Breast epithelium (tissue), 4 donors: ENCODE measurements around the gene IRX6. TPM values are rescaled to one million over a fixed set of nuclear protein-coding genes. Genes with fewer than 3 reads are reported as not detected.

Experiments used
- DNase-seq, 2 donors: peaks; one replicate each; pipeline ENCODE4 v3.0.0-alpha.2; 2019; ENCODE audit warnings: low spot score in 2 of 2
- H3K27ac ChIP-seq, 2 donors: fragments of 200-600 bp; sonication (generic) in 1 of 2; one replicate each; pipeline ENCODE4 v1.5.1; 2016 to 2019; ENCODE audit warnings: mild to moderate bottlenecking in 1 of 2
- H3K27me3 ChIP-seq, 2 donors: fragments of 200-600 bp; sonication (generic) in 1 of 2; one replicate each; pipeline versions ENCODE4 v1.5.1 to v1.6.0; 2017 to 2019; ENCODE audit warnings: control low read depth in 1 of 2, mild to moderate bottlenecking in 1 of 2
- H3K36me3 ChIP-seq: fragments of 200-600 bp; one replicate; pipeline ENCODE4 v1.5.1; 2019
- H3K4me1 ChIP-seq, 2 donors: fragments of 200-600 bp; sonication (generic); one replicate each; pipeline ENCODE4 v1.5.1; 2016 to 2019; ENCODE audit warnings: control low read depth in 1 of 2
- H3K4me3 ChIP-seq, 3 donors: fragments of 200-600 bp; sonication (generic); 1 replicate in 2 of 3; 2 replicates in 1 of 3; pipeline ENCODE4 v1.5.1; 2016 to 2019; ENCODE audit warnings: mild to moderate bottlenecking in 3 of 3, moderate library complexity in 2 of 3
- H3K9me3 ChIP-seq, 2 donors: fragments of 200-600 bp; sonication (generic) in 1 of 2; one replicate each; pipeline ENCODE4 v1.5.1; 2016 to 2019; ENCODE audit warnings: control low read depth in 1 of 2
- CTCF ChIP-seq, 3 donors: fragments of 450-650 bp; IDR thresholded peaks; one replicate each; pipeline ENCODE4 v1.5.1; 2016 to 2017; ENCODE audit warnings: antibody characterized with exemption in 3 of 3, mild to moderate bottlenecking in 3 of 3, moderate library complexity in 3 of 3
- POLR2A ChIP-seq: fragments of 450-650 bp; IDR thresholded peaks from one replicate; pipeline ENCODE4 v1.6.1; 2016; ENCODE audit warnings: antibody characterized with exemption, mild to moderate bottlenecking, moderate library complexity
- POLR2AphosphoS5 ChIP-seq, 3 donors: sonication (generic); formaldehyde crosslinking; IDR thresholded peaks; one replicate each; pipeline ENCODE4 v1.6.1; 2017; ENCODE audit warnings: antibody characterized with exemption in 3 of 3
- intact Hi-C: fragments of 100-400 bp; cut with DNase I; formaldehyde crosslinking; loops from one replicate; pipeline ENCODE4 v1.15.1; 2023; ENCODE audit warnings: low total_unique reads
- total RNA-seq, 3 donors: library from RNA; depleted of rRNA; stranded (reverse); fragments of >200 nt; gene quantifications; one replicate each; pipeline ENCODE4 v1.1.0, GENCODE V29; 2016

The IRX6 gene
- total RNA-seq, 3 donors from 2014 or later: 3.1 to 12.8 (median 3.6) TPM

GRCh38 chr16:55322327-55322726, 1.7 kb upstream of the IRX6 start:
- H3K9me3 ChIP-seq: no peaks in the 10 kb centered on the region
- DNase-seq: no peak
- TF ChIP-seq POLR2A: no peak
- TF ChIP-seq POLR2AphosphoS5 (IDR thresholded peaks at IDR 0.05): no peak
- TF ChIP-seq CTCF (IDR thresholded peaks at IDR 0.05): no peak
- no peak overlapping the region for H3K4me3 ChIP-seq
- no peaks in the 10 kb centered on the region for H3K4me1 ChIP-seq
- peaks cover 0 to 10% of the 10 kb centered on the region in 2 donors for H3K27me3 ChIP-seq
- H3K36me3 ChIP-seq: no peaks in the 10 kb centered on the region
- intact Hi-C loops: no loop called here
- no peak overlapping the region for H3K27ac ChIP-seq

GRCh38 chr16:55324285-55325079, 479 bp downstream of the IRX6 start:
- Histone ChIP-seq H3K36me3 (no peaks in the 10 kb centered on the region), H3K4me1 (no peaks in the 10 kb centered on the region), H3K9me3 (no peaks in the 10 kb centered on the region), H3K4me3 (peak overlapping the region; percentile 46 to 70 (median 49)), H3K27me3 (peaks cover 0 to 17% of the 10 kb centered on the region in 2 donors), H3K27ac (peak overlapping the region in 1 of 2 donors; percentile 84)
- intact Hi-C loops: no loop called here
- TF ChIP-seq CTCF (IDR thresholded peaks at IDR 0.05) (no peak), POLR2AphosphoS5 (IDR thresholded peaks at IDR 0.05) (no peak), POLR2A (no peak)
- DNase-seq: no peak

GRCh38 chr16:55325080-55325447, 1.1 kb downstream of the IRX6 start:
- Histone ChIP-seq H3K27ac (peak overlapping the region in 1 of 2 donors; percentile 84), H3K27me3 (peaks cover 0 to 17% of the 10 kb centered on the region in 2 donors), H3K9me3 (no peaks in the 10 kb centered on the region), H3K4me1 (no peaks in the 10 kb centered on the region), H3K4me3 (peak overlapping the region; percentile 46 to 70 (median 49)), H3K36me3 (no peaks in the 10 kb centered on the region)
- intact Hi-C loops: no loop called here
- DNase-seq: no peak
- TF ChIP-seq CTCF (IDR thresholded peaks at IDR 0.05): no peak
- no peak for TF ChIP-seq POLR2AphosphoS5 (IDR thresholded peaks at IDR 0.05)
- TF ChIP-seq POLR2A: no peak

- DNase-seq: no peak
- peaks cover 0 to 17% of the 10 kb centered on the region in 2 donors for H3K27me3 ChIP-seq
- TF ChIP-seq CTCF (IDR thresholded peaks at IDR 0.05) (no peak), POLR2A (no peak), POLR2AphosphoS5 (IDR thresholded peaks at IDR 0.05) (no peak)
Observed at GRCh38 chr16:55325458-55326109, 1.6 kb downstream of the IRX6 start.

More at GRCh38 chr16:55325458-55326109, 1.6 kb downstream of the IRX6 start:
- no peaks in the 10 kb centered on the region for H3K36me3 ChIP-seq
- intact Hi-C loops: no loop called here
- no peak overlapping the region for H3K27ac ChIP-seq
- peak overlapping the region in 2 of 3 donors; percentile 40 to 49 for H3K4me3 ChIP-seq
- H3K9me3 ChIP-seq: no peaks in the 10 kb centered on the region
- no peaks in the 10 kb centered on the region for H3K4me1 ChIP-seq
